ENCODE data around the gene SCAI. TPM values are rescaled to one million over a fixed set of nuclear protein-coding genes. Genes with fewer than 3 reads are reported as not detected.
"Not testable (repeated sequence)": the region's sequence is repeated elsewhere in the genome, so short reads cannot be mapped to it uniquely, and the experiment has no call there.

SCAI gene
- total RNA-seq, 1 donor from 2014 or later, result 3.4 TPM

DNA sequence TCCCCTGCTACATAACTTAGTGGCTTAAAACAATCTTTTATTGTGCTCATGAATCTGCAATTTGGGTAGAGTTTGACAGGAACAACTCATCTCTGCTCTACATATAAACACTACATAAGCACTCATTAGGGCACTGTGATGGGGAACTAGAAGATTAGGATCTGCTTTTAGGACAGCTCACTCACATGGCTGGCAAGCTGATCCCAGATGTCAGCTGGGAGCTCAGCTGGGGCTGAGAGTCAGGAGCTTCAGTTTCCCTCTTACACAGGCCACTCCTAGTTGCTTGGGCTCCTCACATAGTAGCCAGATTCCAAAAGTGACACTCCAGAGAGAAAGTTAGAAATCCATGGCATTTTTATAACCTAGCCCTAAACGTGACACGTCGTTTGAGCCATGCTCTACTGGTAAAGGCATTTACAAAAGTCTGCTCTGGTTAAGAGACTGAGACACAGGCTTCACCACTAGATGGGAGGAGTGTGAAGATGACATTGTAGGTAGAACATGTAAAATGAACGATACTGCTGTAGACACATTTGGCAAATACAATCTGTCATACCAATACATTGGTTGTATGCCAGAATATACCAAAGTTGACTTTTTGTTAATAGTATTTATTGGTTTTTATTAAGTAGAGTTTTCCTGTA lies 23.6 kb downstream of the SCAI start:
- ATAC-seq, result no peak
- no peak for DNase-seq (ENCODE audit: missing footprints)
- intact Hi-C loops (cut with DNase I), result no loop called here

- DNase-seq (ENCODE audit: missing footprints); ATAC-seq; intact Hi-C loops (cut with DNase I): not testable (repeated sequence)
These were observed 24.6 kb downstream of the SCAI start for GRCh38 chr9:125118696-125119095.

GRCh38 chr9:125114503-125114902 lies 28.8 kb downstream of the SCAI start:
- intact Hi-C loops (cut with DNase I); ATAC-seq; DNase-seq (ENCODE audit: missing footprints): not testable (repeated sequence)

DNA sequence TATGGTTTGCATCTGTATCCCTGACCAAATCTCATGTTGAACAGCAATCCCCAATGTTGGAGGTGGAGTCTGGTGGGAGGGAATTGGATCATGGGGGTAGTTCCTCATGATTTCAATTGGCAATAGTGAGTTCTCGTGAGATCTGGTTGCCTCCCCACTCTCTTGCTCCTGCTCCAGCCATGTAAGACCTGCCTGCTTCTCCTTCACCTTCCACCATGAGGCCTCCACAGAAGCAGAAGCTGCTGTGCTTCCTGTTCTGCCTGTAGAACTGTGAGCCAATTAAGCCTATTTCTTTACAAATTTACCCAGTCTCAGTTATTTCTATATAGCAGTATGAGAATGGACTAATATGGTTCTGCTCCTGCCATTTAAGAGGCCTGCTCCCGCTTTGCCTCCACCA lies 32.9 kb downstream of the SCAI start:
- no peak for DNase-seq (ENCODE audit: missing footprints)
- no peak for ATAC-seq
- intact Hi-C loops (cut with DNase I), result no loop called here

- DNase-seq (ENCODE audit: missing footprints); intact Hi-C loops (cut with DNase I); ATAC-seq: not testable (repeated sequence)
These were observed 34.8 kb downstream of the SCAI start for GRCh38 chr9:125108541-125108940.

- intact Hi-C loops (cut with DNase I), result no loop called here
- DNase-seq (ENCODE audit: missing footprints), result no peak
- no peak for ATAC-seq
These were observed 36.9 kb downstream of the SCAI start for GRCh38 chr9:125106285-125106893.

DNA sequence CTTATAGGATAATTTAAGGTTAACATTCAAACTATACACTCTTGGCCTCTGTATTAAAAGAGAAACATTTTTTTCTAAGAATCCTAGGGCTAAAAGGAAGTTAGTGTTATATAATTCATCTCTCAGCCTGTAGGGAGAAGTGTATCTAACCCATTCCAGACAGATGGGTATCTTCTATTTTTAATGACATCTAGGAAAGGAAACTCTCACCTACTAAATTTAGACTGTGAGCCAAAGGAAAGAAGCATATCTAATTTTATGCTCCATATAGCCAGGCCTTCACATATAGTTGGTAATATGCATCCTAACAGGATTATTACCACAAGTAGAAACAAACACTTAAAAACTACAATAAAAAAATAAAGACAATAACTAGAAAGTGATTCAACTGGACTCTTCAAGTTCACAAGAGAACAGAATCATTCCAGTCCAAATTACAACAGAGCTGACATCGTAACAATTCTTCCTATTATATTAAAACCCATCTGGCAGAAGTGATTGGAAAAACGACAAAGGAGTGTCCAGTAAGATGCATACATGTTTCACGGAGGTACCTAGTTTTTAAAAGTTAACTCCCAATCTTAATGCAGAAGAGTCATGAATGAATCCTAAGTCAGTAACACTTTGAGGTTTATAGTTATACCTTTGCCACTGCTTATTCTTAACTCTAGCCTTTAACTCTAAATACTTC lies 39.4 kb downstream of the SCAI start:
- intact Hi-C loops (cut with DNase I), result no loop called here
- ATAC-seq (no peak), DNase-seq (ENCODE audit: missing footprints) (no peak)

- intact Hi-C loops (cut with DNase I), result no loop called here
- ATAC-seq (no peak), DNase-seq (ENCODE audit: missing footprints) (no peak)
These were observed 40.3 kb downstream of the SCAI start for GRCh38 chr9:125103021-125103420.

DNA sequence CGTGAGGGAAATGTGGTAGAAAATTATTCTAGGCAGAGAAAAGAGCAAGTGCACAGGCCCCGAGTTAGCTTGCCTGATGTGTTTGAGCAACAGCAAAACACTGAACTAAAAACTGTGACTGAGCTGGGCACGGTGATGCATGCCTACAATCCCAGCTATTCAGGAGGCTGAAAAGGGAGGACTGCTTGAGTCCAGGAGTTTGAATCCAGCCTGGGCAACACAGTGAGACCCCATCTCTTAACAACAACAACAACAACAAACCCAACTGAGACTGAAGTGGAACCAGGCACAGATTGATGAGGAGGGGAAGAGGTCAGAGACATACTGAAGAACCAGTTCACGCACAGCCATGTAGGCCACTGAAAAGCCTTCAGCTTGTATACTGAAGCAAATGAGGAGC lies 42.5 kb downstream of the SCAI start:
- DNase-seq (ENCODE audit: missing footprints), result no peak
- intact Hi-C loops (cut with DNase I), result no loop called here
- ATAC-seq, result no peak

DNA sequence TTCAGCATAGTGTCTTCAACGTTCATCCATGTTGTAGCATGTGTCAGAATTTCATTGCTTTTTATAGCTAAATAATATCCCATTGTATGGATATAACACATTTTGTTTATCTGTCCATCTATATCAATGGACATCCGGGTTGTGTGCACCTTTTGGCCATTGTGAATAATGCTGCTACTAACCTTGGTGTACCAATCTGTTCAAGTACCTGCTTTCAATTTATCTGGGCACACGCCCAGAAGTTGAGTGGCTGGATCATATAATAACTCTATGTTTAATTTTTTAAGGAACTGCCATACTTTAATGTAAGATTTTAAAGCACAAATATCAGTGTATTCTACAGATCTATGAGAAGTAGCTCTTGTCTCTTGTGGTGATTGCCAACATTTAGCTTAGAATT lies 43.5 kb downstream of the SCAI start:
- no peak for DNase-seq (ENCODE audit: missing footprints)
- intact Hi-C loops (cut with DNase I), result no loop called here
- no peak for ATAC-seq

GRCh38 chr9:125095821-125096443 lies 47.4 kb downstream of the SCAI start:
- ATAC-seq (no peak), DNase-seq (ENCODE audit: missing footprints) (no peak)
- intact Hi-C loops (cut with DNase I), result no loop called here

DNA sequence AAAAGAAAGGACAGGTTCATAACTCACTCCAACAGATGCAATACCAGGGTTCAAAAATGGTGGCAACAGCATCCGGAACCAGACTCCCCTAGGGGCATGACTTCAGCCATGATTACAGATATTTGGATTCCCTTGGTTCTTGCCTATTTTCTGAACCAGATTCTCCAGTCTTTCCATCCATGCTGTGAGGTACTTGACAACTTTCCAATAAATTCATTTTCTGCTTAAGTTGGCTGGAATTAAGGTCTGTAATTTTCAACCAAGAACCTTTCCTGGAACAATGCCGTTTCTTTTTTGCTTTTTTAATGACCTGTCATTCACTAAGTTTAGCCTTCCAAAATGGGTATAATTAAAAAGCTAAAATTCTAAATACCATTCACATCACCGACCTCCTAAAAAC lies 52.2 kb downstream of the SCAI start:
- ATAC-seq (no peak), DNase-seq (ENCODE audit: missing footprints) (no peak)
- intact Hi-C loops (cut with DNase I), result no loop called here

GRCh38 chr9:125089331-125089730 lies 54.0 kb downstream of the SCAI start:
- no peak for DNase-seq (ENCODE audit: missing footprints)
- intact Hi-C loops (cut with DNase I), result no loop called here

GRCh38 chr9:125088752-125089151 lies 54.6 kb downstream of the SCAI start:
- ATAC-seq (no peak), DNase-seq (ENCODE audit: missing footprints) (no peak)

More at GRCh38 chr9:125089331-125089730, 54.0 kb downstream of the SCAI start:
- no peak for ATAC-seq

DNA sequence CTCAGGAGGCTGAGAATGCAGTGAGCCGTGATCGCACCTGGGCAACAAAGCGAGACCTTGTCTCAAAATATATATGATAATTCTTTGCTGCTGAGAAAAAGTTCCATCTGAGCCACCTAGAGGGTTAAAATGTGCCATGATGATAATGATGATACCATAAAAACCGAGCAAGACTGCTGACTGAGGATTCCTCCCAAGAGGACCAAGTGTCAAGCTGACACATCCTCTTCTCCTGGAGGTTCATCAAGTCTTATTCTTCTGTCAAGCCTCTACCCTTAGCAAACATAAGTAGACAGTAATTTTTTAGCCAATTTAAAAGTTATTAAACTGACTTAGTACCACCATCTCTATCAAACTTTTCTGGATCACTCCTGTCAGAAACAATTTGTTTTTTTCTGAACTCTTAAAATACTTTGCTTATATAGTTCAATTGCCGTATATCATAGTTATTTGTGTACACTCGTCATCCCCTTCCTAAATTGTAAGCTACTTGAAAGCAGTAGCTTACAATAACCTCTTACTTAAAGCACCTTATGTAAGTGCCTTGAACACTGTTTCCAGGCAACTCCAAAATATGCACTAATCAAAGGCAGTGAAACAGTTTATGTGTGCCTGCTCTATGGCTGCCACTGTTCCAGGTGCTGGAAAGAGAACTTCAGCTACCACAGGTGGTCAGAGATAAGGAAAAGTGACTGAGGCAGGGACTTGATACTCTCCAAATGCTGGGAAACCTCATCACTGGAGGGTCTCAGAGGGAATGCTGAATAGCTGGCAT lies 57.4 kb downstream of the SCAI start:
- no peak for DNase-seq (ENCODE audit: missing footprints)
- intact Hi-C loops (cut with DNase I), result no loop called here
- ATAC-seq, result peak; percentile 72

More at GRCh38 chr9:125088752-125089151, 54.6 kb downstream of the SCAI start:
- intact Hi-C loops (cut with DNase I), result no loop called here

DNA sequence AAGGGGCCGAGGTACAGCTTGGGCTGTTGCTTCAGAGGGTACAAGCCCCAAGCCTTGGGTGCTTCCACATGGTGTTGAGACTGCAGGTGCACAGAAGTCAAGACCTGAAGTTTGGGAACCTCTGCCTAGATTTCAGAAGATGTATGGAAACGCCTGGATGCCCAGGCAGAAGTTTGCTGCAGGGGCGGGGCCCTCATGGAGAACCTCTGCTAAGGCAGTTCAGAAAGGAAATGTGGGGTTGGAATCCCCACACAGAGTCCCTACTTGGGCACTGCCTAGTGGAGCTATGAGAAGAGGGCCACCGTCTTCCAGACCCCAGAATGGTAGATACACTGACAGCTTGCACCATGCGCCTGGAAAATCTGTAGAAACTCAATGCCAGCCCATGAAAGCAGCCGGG lies 61.1 kb downstream of the SCAI start:
- ATAC-seq; intact Hi-C loops (cut with DNase I); DNase-seq (ENCODE audit: missing footprints): not testable (repeated sequence)

- DNase-seq (ENCODE audit: missing footprints); intact Hi-C loops (cut with DNase I); ATAC-seq: not testable (repeated sequence)
These were observed 62.5 kb downstream of the SCAI start for GRCh38 chr9:125080797-125081196.

- DNase-seq (ENCODE audit: missing footprints) (no peak), ATAC-seq (no peak)
- intact Hi-C loops (cut with DNase I), result no loop called here
These were observed 63.4 kb downstream of the SCAI start for GRCh38 chr9:125079931-125080330.

GRCh38 chr9:125075997-125076396 lies 67.3 kb downstream of the SCAI start:
- ATAC-seq (no peak), DNase-seq (ENCODE audit: missing footprints) (no peak)
- intact Hi-C loops (cut with DNase I), result no loop called here

All from Right ventricle myocardium inferior (tissue), 1 donor.